GM10847 (cell line): Measurements from ENCODE around the gene FKBP5.

Source experiments
- POLR2A ChIP-seq: IDR thresholded peaks from 2 replicates; pipeline ENCODE4 v1.6.1; 2011; ENCODE audit not compliant: insufficient read length; ENCODE audit errors: extremely low read depth

Gene FKBP5

GRCh38 chr6:35590622-35591066 is 98.1 kb downstream of the FKBP5 start:
- TF ChIP-seq POLR2A, result no peak

DNA sequence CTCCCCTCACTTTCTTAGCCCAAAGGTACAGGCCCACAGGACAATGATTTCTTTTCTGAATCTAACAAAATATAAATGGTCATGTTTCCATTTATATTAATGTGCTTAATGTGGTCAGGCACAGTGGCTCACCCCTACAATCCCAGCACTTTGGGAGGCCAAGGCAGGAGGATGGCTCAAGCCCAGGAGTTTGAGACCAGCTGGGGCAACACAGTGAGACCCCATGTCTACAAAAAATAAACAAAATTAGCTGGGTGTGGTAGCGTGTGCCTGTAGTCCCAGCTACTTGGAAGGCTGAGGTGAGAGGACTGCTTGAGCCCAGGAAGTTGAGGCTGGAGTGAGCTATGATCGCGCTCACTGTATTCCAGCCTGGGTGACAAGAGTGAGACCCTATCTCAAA is 98.8 kb downstream of the FKBP5 start:
- no peak for TF ChIP-seq POLR2A

GRCh38 chr6:35589201-35589739 is 99.4 kb downstream of the FKBP5 start:
- no peak for TF ChIP-seq POLR2A

DNA sequence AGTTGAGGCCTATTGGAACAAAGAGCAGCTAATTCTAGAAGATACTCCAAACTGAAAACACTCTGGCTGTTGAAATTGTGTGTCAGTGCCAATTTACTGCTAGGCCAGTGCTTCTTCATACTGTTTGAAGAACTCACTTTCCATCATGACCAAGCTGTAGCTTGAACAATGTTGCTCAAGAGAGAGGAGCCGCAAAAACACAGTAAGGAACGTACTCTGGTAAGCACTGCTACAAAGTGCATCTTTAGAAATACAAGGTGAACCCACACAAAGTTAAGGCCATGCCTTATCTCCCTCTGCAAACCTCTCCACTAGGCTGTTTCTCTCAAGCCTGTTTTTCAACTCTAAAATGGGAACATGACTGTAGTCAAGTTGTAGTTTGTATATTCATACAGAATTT is 101.5 kb downstream of the FKBP5 start:
- no peak for TF ChIP-seq POLR2A

- no peak for TF ChIP-seq POLR2A
Observed at GRCh38 chr6:35586542-35586941, 102.2 kb downstream of the FKBP5 start.

GRCh38 chr6:35585658-35586057 is 103.1 kb downstream of the FKBP5 start:
- no peak for TF ChIP-seq POLR2A

DNA sequence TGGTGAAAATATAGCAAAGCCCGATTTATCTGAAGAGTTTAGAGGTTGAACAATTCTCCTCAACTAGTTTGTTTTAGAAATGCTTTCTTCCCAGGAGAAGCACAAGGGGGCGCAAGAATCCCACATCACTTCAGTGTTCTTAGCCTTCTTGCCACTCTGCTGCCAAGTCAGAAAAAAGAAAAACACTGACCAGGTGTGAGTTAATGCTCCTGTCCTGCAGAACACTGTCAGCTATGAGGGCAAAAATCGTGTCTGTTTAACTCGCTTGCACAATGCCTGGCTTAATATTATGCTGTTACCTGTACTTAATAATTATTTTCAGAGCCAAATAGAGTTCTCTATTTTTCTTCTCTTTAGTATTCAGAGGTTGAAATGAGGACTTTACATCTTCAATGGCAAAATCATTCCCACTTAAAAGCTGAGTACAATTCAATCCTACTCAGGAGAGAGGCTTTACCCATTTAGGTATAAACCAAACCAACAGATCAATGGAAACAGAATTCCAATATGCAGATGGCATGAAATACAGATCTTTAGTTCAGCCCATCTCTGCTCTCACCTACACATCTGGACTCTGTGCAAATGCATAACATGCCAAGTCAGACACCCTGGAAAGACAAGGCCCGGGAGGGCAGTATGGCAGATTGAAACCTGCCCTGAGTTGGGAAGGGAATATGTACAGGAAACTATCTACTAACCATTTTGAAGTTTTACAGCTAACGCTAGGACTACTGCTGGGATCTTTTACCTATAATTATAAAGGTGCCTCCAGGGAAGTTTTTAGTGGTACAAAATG is 104.6 kb downstream of the FKBP5 start:
- no peak for TF ChIP-seq POLR2A

DNA sequence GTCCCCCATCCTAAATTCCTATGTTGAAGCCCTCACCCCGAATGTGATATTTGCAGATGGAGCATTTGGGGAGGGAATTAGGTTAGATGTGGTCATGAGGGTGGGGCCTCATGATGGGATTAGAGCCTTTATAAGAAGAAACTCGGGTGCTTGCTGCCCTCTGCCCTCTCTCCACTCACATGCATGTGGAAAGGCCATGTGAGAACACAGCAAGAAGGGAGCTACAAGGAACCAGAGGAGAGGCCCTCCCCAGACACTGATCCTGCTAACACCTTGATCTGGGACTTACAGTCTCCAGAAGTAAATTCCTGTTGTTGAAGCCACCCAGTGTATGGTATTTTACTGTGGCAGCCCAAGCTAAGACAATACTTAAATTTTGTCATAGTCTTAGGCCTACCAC is 106.4 kb downstream of the FKBP5 start:
- no peak for TF ChIP-seq POLR2A

- no peak for TF ChIP-seq POLR2A
Observed at GRCh38 chr6:35581633-35582032, 107.1 kb downstream of the FKBP5 start.

DNA sequence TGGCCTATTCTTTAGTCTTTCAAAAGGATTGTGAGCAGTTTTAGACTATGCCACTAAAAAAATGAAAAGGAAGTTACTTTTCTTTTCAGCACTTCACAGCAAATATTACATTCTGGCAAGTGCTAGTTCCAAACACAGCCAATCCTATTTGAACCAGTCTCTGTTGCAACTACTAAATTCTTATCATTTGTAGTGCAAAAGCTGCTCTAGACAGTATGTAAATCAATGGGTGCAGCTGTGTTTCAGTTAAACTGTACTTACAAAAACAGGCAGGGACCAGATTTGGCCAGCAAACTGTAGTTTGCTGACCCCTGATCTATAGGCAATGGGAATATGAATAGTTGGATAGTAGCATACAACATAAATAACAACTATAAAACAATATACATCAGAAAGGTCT is 107.9 kb downstream of the FKBP5 start:
- no peak for TF ChIP-seq POLR2A

DNA sequence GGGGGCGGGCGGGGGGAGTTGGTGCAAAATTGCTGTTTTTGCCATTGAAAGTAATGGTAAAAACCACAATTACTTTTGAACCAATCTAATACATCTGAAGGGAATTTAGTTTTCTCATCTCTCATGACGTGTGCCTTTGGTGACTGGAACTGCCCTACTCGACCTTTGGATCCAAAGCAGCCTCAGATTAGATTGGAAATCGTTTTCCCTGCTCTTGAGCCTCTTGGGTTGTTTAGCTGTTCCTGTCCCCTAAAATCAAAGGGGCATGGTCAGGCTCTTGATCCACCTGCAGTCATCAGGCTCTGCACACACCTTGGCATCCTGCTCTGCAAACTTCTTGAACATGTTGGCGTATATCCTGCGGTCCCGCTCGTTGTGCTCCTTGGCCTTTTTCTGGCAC is 112.0 kb downstream of the FKBP5 start:
- TF ChIP-seq POLR2A, result no peak

DNA sequence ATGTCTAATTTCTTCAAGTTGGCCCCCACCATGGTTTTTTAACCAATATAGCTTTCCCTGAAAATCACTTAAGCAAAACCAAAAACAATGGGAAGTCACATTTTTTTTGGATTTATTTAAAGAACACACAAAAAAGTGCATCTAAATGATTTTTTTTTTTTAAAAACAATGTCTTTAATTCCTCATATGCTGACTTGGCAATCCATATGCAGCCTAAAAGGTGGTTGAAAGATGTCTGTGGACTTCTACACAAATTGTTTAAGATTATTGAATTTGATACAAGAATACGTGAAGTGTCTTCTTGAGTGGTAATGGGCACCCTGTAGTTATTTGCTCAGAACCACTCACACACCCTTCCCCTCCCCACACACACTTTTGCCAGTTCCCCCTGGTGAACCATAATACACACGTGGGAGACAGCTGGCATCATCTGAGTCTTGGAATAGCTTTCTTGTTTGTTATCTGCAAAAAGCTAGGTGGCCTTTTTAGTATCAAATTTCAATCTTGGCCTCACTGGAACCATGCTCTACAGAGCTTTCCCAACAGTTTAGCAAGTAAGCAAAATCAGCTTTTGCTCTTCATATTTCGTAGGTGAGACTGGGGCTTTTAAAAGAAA is 115.1 kb downstream of the FKBP5 start:
- no peak for TF ChIP-seq POLR2A

- TF ChIP-seq POLR2A, result no peak
Observed at GRCh38 chr6:35569011-35569461, 119.7 kb downstream of the FKBP5 start.

- no peak for TF ChIP-seq POLR2A
Observed at GRCh38 chr6:35566794-35567193, 121.9 kb downstream of the FKBP5 start.

DNA sequence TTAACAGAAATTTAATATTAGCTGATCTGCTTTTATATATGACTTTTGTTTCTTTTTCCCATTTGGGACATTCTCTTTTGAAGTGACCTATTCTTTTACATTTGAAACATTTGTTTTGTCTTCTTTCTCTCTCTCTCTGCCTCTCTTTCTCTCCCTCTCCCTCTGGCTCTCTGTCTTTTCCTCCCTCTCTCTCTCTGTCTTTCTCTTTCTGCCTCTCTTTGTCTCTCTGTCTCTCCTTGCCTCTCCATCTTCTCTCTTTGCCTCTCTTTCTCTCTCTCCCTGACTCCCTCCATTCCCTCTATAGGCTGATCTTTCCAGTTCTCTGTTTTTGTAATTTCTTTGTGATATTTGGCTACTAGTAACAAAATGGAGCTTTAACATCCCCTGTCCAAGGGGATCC is 124.0 kb downstream of the FKBP5 start:
- no peak for TF ChIP-seq POLR2A

DNA sequence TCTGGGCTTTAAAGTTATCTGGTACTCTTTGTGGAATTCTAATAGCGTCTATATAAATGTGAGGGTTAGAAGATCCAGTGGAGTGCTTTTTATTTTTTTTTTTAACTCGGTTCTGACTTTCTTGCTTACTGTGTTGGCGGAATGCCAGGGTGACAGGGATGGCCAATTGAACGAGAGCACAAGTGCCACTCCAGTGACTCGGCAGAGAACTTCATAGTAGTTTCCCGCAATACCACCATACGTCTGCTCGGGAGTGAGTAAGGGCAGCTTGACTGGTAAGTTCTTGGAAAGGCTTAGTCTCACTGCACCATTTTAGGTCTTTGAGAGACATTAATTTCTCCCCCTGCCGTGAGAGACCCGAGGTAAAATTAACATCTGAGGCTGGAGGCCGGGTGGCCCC is 126.7 kb downstream of the FKBP5 start:
- TF ChIP-seq POLR2A, result no peak
